T-helper 22 cell (primary cell): ENCODE data around the gene ZNF112.

Source experiments
- DNase-seq: peaks from one replicate; pipeline ENCODE4 v3.0.0-alpha.2; 2020; ENCODE audit warnings: low read depth

Gene ZNF112

GRCh38 chr19:44280916-44281315 lies 75.6 kb downstream of the ZNF112 start:
- DNase-seq: no peak

GRCh38 chr19:44278181-44278690 lies 78.2 kb downstream of the ZNF112 start:
- DNase-seq: no peak

GRCh38 chr19:44277331-44277730 lies 79.1 kb downstream of the ZNF112 start:
- DNase-seq: no peak
